ENCODE data around the gene CCDC172.

DNA sequence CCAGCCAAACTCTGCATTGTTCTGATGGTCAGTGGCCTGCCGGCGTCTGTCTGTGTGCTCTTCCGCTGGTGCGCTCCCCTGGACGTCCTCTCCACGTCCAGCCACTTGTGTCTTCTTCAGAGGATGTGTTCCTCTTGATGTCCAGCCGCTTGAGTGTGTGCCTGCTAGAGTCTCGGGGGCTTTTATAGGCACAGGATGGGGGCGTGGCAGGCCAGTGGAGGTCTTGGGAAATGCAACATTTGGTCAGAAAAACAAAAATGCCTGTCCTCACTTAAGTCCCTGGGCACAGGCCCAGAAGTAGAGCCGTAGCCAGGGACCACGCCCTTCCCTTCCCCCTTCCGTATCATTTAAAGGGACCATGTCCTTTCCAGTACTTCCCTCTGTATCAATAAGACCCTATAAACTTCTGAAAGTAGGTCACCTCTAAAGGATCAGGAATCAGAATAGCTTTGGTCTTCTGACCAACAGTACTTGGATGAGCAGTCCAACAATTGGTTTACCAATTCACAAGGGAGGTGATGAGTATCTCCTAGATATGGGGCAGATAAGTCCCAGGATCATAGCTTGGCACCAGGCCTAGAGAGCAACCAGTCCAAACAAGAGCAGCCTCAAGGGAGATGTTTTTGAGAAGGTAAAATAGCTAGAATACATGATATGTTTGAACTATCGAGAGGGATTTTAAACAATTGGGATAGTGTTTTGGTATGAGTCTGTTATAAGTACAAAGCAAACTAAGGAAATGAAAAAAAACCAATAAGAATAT is 71.2 kb downstream of the CCDC172 start:
- TF ChIP-seq, protein P1, sequence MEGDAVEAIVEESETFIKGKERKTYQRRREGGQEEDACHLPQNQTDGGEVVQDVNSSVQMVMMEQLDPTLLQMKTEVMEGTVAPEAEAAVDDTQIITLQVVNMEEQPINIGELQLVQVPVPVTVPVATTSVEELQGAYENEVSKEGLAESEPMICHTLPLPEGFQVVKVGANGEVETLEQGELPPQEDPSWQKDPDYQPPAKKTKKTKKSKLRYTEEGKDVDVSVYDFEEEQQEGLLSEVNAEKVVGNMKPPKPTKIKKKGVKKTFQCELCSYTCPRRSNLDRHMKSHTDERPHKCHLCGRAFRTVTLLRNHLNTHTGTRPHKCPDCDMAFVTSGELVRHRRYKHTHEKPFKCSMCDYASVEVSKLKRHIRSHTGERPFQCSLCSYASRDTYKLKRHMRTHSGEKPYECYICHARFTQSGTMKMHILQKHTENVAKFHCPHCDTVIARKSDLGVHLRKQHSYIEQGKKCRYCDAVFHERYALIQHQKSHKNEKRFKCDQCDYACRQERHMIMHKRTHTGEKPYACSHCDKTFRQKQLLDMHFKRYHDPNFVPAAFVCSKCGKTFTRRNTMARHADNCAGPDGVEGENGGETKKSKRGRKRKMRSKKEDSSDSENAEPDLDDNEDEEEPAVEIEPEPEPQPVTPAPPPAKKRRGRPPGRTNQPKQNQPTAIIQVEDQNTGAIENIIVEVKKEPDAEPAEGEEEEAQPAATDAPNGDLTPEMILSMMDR (IDR thresholded peaks at IDR 0.05; ENCODE audit: insufficient read depth, low read depth, low read length): no peak
- TF ChIP-seq EZH2 (IDR thresholded peaks at IDR 0.05; ENCODE audit: insufficient read depth, low read length): no peak

Measured in astrocyte (in vitro differentiated cells and primary cell).